ENCODE data around the gene SBF2.

The SBF2 gene

DNA sequence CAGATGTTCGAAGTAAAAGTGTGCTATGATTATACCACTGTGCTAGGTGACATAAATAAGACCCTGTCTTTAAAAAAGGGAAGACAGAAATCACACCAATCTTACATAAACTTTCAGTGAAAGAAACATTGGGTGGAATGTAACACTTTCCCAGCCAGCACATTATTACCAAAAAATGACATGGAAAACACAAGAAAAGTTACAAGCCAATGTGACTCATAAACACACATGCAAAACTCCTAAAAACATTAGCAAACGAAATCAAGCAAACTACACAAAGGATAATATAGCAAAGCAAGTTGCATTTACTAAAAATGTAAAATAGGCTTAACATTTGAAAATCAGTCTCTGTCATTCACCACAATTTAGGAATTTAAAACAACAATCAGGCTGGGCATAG, 47.0 kb downstream of the SBF2 start:
- DNase-seq: no peak
- no peaks in the 10 kb centered on the region for H3K4me1 ChIP-seq (ENCODE audit: control insufficient read depth, insufficient read depth, low read depth, low read length)
- H2BK5ac ChIP-seq (ENCODE audit: low read depth, low read length, poor library complexity, severe bottlenecking): no peak overlapping the region
- H3K79me1 ChIP-seq (replicated peaks; ENCODE audit: low read length, poor library complexity, severe bottlenecking): peaks cover 14% of the 10 kb centered on the region
- H3K18ac ChIP-seq (ENCODE audit: low read depth in 1 of 2, low read length in 2 of 2): no peak overlapping the region
- no peak overlapping the region for H2BK15ac ChIP-seq (ENCODE audit: low read depth, poor library complexity, severe bottlenecking)
- no peak overlapping the region for H3K23ac ChIP-seq (ENCODE audit: low read length in 2 of 2)
- no peak overlapping the region for H2AK5ac ChIP-seq (ENCODE audit: low read length, severe bottlenecking)
- H3K27ac ChIP-seq (ENCODE audit: low read length, poor library complexity, severe bottlenecking): no peak overlapping the region
- no peak overlapping the region for H3K4ac ChIP-seq (ENCODE audit: low read depth in 1 of 2, low read length in 2 of 2)
- no peak overlapping the region for H4K91ac ChIP-seq (ENCODE audit: low read length)
- no CpG with 5 or more reads among the region's 2 CpGs for WGBS
- no peak overlapping the region for H2BK120ac ChIP-seq (ENCODE audit: low read depth, low read length)
- no peak overlapping the region for H3K4me2 ChIP-seq (ENCODE audit: low read length, poor library complexity, severe bottlenecking)
- H3K14ac ChIP-seq (ENCODE audit: low read length in 2 of 2): no peak overlapping the region
- no peak overlapping the region for H4K8ac ChIP-seq (ENCODE audit: low read length)
- H3K4me3 ChIP-seq (ENCODE audit: insufficient read depth in 1 of 2, low read depth in 1 of 2, low read length in 2 of 2): no peak overlapping the region
- H3K9me3 ChIP-seq (ENCODE audit: control insufficient read depth, low read length): no peaks in the 10 kb centered on the region
- H3K9ac ChIP-seq (ENCODE audit: low read length): no peak overlapping the region
- H3K36me3 ChIP-seq (ENCODE audit: control insufficient read depth in 1 of 2, insufficient read depth in 2 of 2, low read depth in 1 of 2, low read length in 2 of 2): peaks cover 0 to 13% of the 10 kb centered on the region in 2 experiments
- no peaks in the 10 kb centered on the region for H3K27me3 ChIP-seq (ENCODE audit: control insufficient read depth in 1 of 2, insufficient read depth in 1 of 2, low read length in 2 of 2)
- H2AFZ ChIP-seq (ENCODE audit: low read depth, low read length): no peak overlapping the region
- no peak overlapping the region for H2BK12ac ChIP-seq (ENCODE audit: low read length in 2 of 2)

DNA sequence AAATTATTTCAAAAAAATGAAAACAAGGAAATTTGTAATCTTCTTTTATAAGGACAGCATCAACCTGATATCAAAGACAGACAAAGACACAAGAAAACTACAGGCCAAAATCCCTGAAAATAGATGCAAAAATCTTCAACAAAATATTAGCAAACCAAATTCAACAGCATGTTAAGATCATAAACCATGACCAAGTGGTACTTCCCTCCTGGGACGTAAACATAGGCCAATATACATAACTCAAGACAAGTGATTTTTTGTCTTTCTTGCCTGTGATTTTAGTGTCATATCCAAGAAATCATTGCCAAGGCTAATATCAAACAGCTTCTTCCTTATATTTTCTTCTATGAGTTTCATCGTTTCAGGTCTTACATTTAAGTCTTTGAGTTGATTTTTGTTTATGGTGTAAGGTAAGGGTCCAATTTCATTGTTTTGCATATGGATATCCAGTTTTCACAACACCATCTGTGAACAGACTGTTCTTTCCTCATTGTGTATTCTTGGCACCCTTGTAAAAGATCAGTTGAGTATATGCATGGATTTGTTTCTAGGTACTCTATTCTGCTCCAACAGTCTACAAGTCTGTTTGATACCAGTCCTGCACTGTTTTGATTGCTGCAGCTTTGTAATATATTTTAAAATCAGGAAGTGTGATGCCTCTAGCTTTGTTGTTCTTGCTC, 50.0 kb downstream of the SBF2 start:
- no peaks in the 10 kb centered on the region for H3K9me3 ChIP-seq (ENCODE audit: control insufficient read depth, low read length)
- H2AFZ ChIP-seq (ENCODE audit: low read depth, low read length): no peak overlapping the region
- no peak overlapping the region for H2BK5ac ChIP-seq (ENCODE audit: low read depth, low read length, poor library complexity, severe bottlenecking)
- H3K27me3 ChIP-seq (ENCODE audit: control insufficient read depth in 1 of 2, insufficient read depth in 1 of 2, low read length in 2 of 2): no peaks in the 10 kb centered on the region
- no peak overlapping the region for H3K14ac ChIP-seq (ENCODE audit: low read length in 2 of 2)
- no peak overlapping the region for H3K4ac ChIP-seq (ENCODE audit: low read depth in 1 of 2, low read length in 2 of 2)
- H2BK12ac ChIP-seq (ENCODE audit: low read length in 2 of 2): no peak overlapping the region
- H3K9ac ChIP-seq (ENCODE audit: low read length): no peak overlapping the region
- H3K18ac ChIP-seq (ENCODE audit: low read depth in 1 of 2, low read length in 2 of 2): no peak overlapping the region
- H4K8ac ChIP-seq (ENCODE audit: low read length): no peak overlapping the region
- H3K79me1 ChIP-seq (replicated peaks; ENCODE audit: low read length, poor library complexity, severe bottlenecking): peaks cover 14% of the 10 kb centered on the region
- H2AK5ac ChIP-seq (ENCODE audit: low read length, severe bottlenecking): no peak overlapping the region
- no peak overlapping the region for H4K91ac ChIP-seq (ENCODE audit: low read length)
- no peak overlapping the region for H3K4me2 ChIP-seq (ENCODE audit: low read length, poor library complexity, severe bottlenecking)
- H3K23ac ChIP-seq (ENCODE audit: low read length in 2 of 2): no peak overlapping the region
- H3K4me1 ChIP-seq (ENCODE audit: control insufficient read depth, insufficient read depth, low read depth, low read length): no peaks in the 10 kb centered on the region
- no peak overlapping the region for H3K4me3 ChIP-seq (ENCODE audit: insufficient read depth in 1 of 2, low read depth in 1 of 2, low read length in 2 of 2)
- peaks cover 0 to 13% of the 10 kb centered on the region in 2 experiments for H3K36me3 ChIP-seq (ENCODE audit: control insufficient read depth in 1 of 2, insufficient read depth in 2 of 2, low read depth in 1 of 2, low read length in 2 of 2)
- H3K27ac ChIP-seq (ENCODE audit: low read length, poor library complexity, severe bottlenecking): no peak overlapping the region
- H2BK15ac ChIP-seq (ENCODE audit: low read depth, poor library complexity, severe bottlenecking): no peak overlapping the region
- DNase-seq: no peak
- H2BK120ac ChIP-seq (ENCODE audit: low read depth, low read length): no peak overlapping the region
- WGBS: 86% methylated on average over 1 of the region's 2 CpGs

GRCh38 chr11:10236840-10237239, 57.2 kb downstream of the SBF2 start:
- no peak overlapping the region for H3K14ac ChIP-seq (ENCODE audit: low read length in 2 of 2)
- H3K4me2 ChIP-seq (ENCODE audit: low read length, poor library complexity, severe bottlenecking): no peak overlapping the region
- no peak overlapping the region for H2BK5ac ChIP-seq (ENCODE audit: low read depth, low read length, poor library complexity, severe bottlenecking)
- WGBS: no CpG with 5 or more reads among the region's 1 CpG
- H2BK120ac ChIP-seq (ENCODE audit: low read depth, low read length): no peak overlapping the region
- no peak overlapping the region for H2AK5ac ChIP-seq (ENCODE audit: low read length, severe bottlenecking)
- H3K18ac ChIP-seq (ENCODE audit: low read depth in 1 of 2, low read length in 2 of 2): no peak overlapping the region
- H3K4me3 ChIP-seq (ENCODE audit: insufficient read depth in 1 of 2, low read depth in 1 of 2, low read length in 2 of 2): no peak overlapping the region
- H3K27ac ChIP-seq (ENCODE audit: low read length, poor library complexity, severe bottlenecking): no peak overlapping the region
- no peak overlapping the region for H4K8ac ChIP-seq (ENCODE audit: low read length)
- H2BK12ac ChIP-seq (ENCODE audit: low read length in 2 of 2): no peak overlapping the region
- H2BK15ac ChIP-seq (ENCODE audit: low read depth, poor library complexity, severe bottlenecking): no peak overlapping the region
- no peak overlapping the region for H3K9ac ChIP-seq (ENCODE audit: low read length)
- no peaks in the 10 kb centered on the region for H3K9me3 ChIP-seq (ENCODE audit: control insufficient read depth, low read length)
- H2AFZ ChIP-seq (ENCODE audit: low read depth, low read length): no peak overlapping the region
- no peaks in the 10 kb centered on the region for H3K4me1 ChIP-seq (ENCODE audit: control insufficient read depth, insufficient read depth, low read depth, low read length)
- DNase-seq: no peak
- H3K4ac ChIP-seq (ENCODE audit: low read depth in 1 of 2, low read length in 2 of 2): no peak overlapping the region
- H3K79me1 ChIP-seq (replicated peaks; ENCODE audit: low read length, poor library complexity, severe bottlenecking): peaks cover 25% of the 10 kb centered on the region
- H4K91ac ChIP-seq (ENCODE audit: low read length): no peak overlapping the region
- H3K27me3 ChIP-seq (ENCODE audit: control insufficient read depth in 1 of 2, insufficient read depth in 1 of 2, low read length in 2 of 2): no peaks in the 10 kb centered on the region
- H3K23ac ChIP-seq (ENCODE audit: low read length in 2 of 2): no peak overlapping the region
- H3K36me3 ChIP-seq (ENCODE audit: control insufficient read depth in 1 of 2, insufficient read depth in 2 of 2, low read depth in 1 of 2, low read length in 2 of 2): peaks cover 0 to 8% of the 10 kb centered on the region in 2 experiments

- H3K23ac ChIP-seq (ENCODE audit: low read length in 2 of 2): no peak overlapping the region
- peak; percentile 77 for DNase-seq
- H2BK5ac ChIP-seq (ENCODE audit: low read depth, low read length, poor library complexity, severe bottlenecking): no peak overlapping the region
- peaks cover 23% of the 10 kb centered on the region for H3K79me1 ChIP-seq (replicated peaks; ENCODE audit: low read length, poor library complexity, severe bottlenecking)
- H2BK120ac ChIP-seq (ENCODE audit: low read depth, low read length): no peak overlapping the region
- no peak overlapping the region for H2BK15ac ChIP-seq (ENCODE audit: low read depth, poor library complexity, severe bottlenecking)
- no peak overlapping the region for H2AFZ ChIP-seq (ENCODE audit: low read depth, low read length)
- no peak overlapping the region for H2BK12ac ChIP-seq (ENCODE audit: low read length in 2 of 2)
- H3K4me3 ChIP-seq (ENCODE audit: insufficient read depth in 1 of 2, low read depth in 1 of 2, low read length in 2 of 2): no peak overlapping the region
- no peak overlapping the region for H3K4me2 ChIP-seq (ENCODE audit: low read length, poor library complexity, severe bottlenecking)
- H3K9me3 ChIP-seq (ENCODE audit: control insufficient read depth, low read length): no peaks in the 10 kb centered on the region
- peaks cover 0 to 9% of the 10 kb centered on the region in 2 experiments for H3K36me3 ChIP-seq (ENCODE audit: control insufficient read depth in 1 of 2, insufficient read depth in 2 of 2, low read depth in 1 of 2, low read length in 2 of 2)
- peak overlapping the region in 1 of 2 experiments; percentile 43 for H3K18ac ChIP-seq (ENCODE audit: low read depth in 1 of 2, low read length in 2 of 2)
- no peak overlapping the region for H3K4ac ChIP-seq (ENCODE audit: low read depth in 1 of 2, low read length in 2 of 2)
- H3K9ac ChIP-seq (ENCODE audit: low read length): peak overlapping the region; percentile 28
- no peaks in the 10 kb centered on the region for H3K4me1 ChIP-seq (ENCODE audit: control insufficient read depth, insufficient read depth, low read depth, low read length)
- peak overlapping the region; percentile 26 for H3K27ac ChIP-seq (ENCODE audit: low read length, poor library complexity, severe bottlenecking)
- no peak overlapping the region for H4K8ac ChIP-seq (ENCODE audit: low read length)
- H2AK5ac ChIP-seq (ENCODE audit: low read length, severe bottlenecking): no peak overlapping the region
- H3K27me3 ChIP-seq (ENCODE audit: control insufficient read depth in 1 of 2, insufficient read depth in 1 of 2, low read length in 2 of 2): no peaks in the 10 kb centered on the region
- 49% methylated on average over 2 of the region's 2 CpGs for WGBS
- no peak overlapping the region for H4K91ac ChIP-seq (ENCODE audit: low read length)
- no peak overlapping the region for H3K14ac ChIP-seq (ENCODE audit: low read length in 2 of 2)
These were observed 60.4 kb downstream of the SBF2 start for GRCh38 chr11:10233581-10233980.

Data from mesenchymal stem cell (in vitro differentiated cells and primary cell).